IMR-90 (cell line): ENCODE data around the gene BTBD2. TPM values are rescaled to one million over a fixed set of nuclear protein-coding genes. Genes with fewer than 3 reads are reported as not detected.

Source experiments
- ATAC-seq: fragments of 200-7000 bp; cut with Tn5 transposase; 2 replicates; pipeline ENCODE4 v1.9.1; 2020; ENCODE audit warnings: low read depth, mild to moderate bottlenecking, moderate library complexity
- BruUV-seq: library from RNA; stranded (reverse); fragments of 400-500 nt; replicated peaks from 2 replicates; lab custom pipeline; 2021; lab: Mats Ljungman, UMichigan
- CTCF ChIA-PET: fragments of 300-600 bp; formaldehyde crosslinking; extraction: SDS; loops from one replicate; lab custom pipeline; 2021; ENCODE audit warnings: antibody characterized with exemption; lab: Yijun Ruan, JAX
- POLR2A ChIA-PET: fragments of 300-600 bp; sonication (Branson Sonifier 250); formaldehyde crosslinking; loops from one replicate; lab custom pipeline; 2022; ENCODE audit warnings: antibody characterized with exemption; ENCODE audit not compliant: unreplicated experiment; lab: Charles Lee
- DNase-seq: peaks from one replicate; pipeline ENCODE4 v3.0.0; 2013
- H2AFZ ChIP-seq: replicated peaks from 2 replicates; pipeline ENCODE3; 2013; ENCODE audit warnings: low read length, mild to moderate bottlenecking; ENCODE audit not compliant: poor library complexity
- H2AK5ac ChIP-seq: 2 replicates; pipeline ENCODE4 v1.6.1; 2013; ENCODE audit warnings: low read depth, low read length, inconsistent platforms
- H2AK9ac ChIP-seq: replicated peaks from 2 replicates; pipeline ENCODE3; 2013; ENCODE audit warnings: mild to moderate bottlenecking, low read depth, low read length, moderate library complexity; ENCODE audit not compliant: poor library complexity
- H2BK120ac ChIP-seq: 2 replicates; pipeline ENCODE4 v1.6.1; 2013; ENCODE audit warnings: low read depth, low read length, inconsistent platforms
- H2BK15ac ChIP-seq: 3 replicates; pipeline ENCODE4 v1.6.1; 2013; ENCODE audit warnings: low read depth, low read length, inconsistent platforms
- H2BK20ac ChIP-seq: 2 replicates; pipeline ENCODE4 v1.6.1; 2013; ENCODE audit warnings: low read depth, mild to moderate bottlenecking, inconsistent platforms, low read length, moderate library complexity
- H2BK5ac ChIP-seq: 2 replicates; pipeline ENCODE4 v1.6.1; 2013; ENCODE audit warnings: mild to moderate bottlenecking, low read depth, low read length, inconsistent platforms; ENCODE audit not compliant: poor library complexity, severe bottlenecking
- H3K14ac ChIP-seq: replicated peaks from 2 replicates; pipeline ENCODE4 v1.6.1; 2013; ENCODE audit warnings: low read depth, low read length, inconsistent platforms
- H3K18ac ChIP-seq: 2 replicates; pipeline ENCODE4 v1.6.1; 2013; ENCODE audit warnings: low read depth, low read length, control low read depth
- H3K23ac ChIP-seq: 2 replicates; pipeline ENCODE4 v1.6.1; 2013; ENCODE audit warnings: low read depth, low read length, inconsistent platforms
- H3K27ac ChIP-seq: 2 replicates; pipeline ENCODE4 v1.5.1; 2013; ENCODE audit warnings: mild to moderate bottlenecking, control low read depth, low read length; ENCODE audit not compliant: insufficient read depth
- H3K27me3 ChIP-seq: 2 replicates; pipeline ENCODE4 v1.6.1; 2013; ENCODE audit warnings: low read length; ENCODE audit not compliant: control insufficient read depth, insufficient read depth
- H3K36me3 ChIP-seq: 2 replicates; pipeline ENCODE4 v1.6.1; 2013; ENCODE audit warnings: low read length, mixed read lengths; ENCODE audit not compliant: control insufficient read depth, insufficient read depth
- H3K4ac ChIP-seq: 2 replicates; pipeline ENCODE4 v1.6.1; 2013; ENCODE audit warnings: low read depth, low read length, inconsistent platforms
- H3K4me1 ChIP-seq: 2 replicates; pipeline ENCODE4 v1.6.1; 2013; ENCODE audit warnings: low read length, mixed read lengths; ENCODE audit not compliant: control insufficient read depth, insufficient read depth
- H3K4me2 ChIP-seq: 2 replicates; pipeline ENCODE4 v1.6.1; 2013; ENCODE audit warnings: low read depth, mild to moderate bottlenecking, control low read depth, low read length, moderate library complexity
- H3K4me3 ChIP-seq: 2 replicates; pipeline ENCODE4 v1.5.1; 2013; ENCODE audit warnings: low read depth, mild to moderate bottlenecking, control low read depth, low read length, moderate library complexity; ENCODE audit not compliant: insufficient read depth
- H3K56ac ChIP-seq: 2 replicates; pipeline ENCODE4 v1.6.1; 2013; ENCODE audit warnings: low read length, inconsistent platforms; ENCODE audit not compliant: insufficient read depth; ENCODE audit errors: extremely low read depth
- H3K79me1 ChIP-seq, 2 experiments: 2 replicates each; pipeline ENCODE4 v1.6.1; 2013; ENCODE audit warnings: low read length in 2 of 2, inconsistent platforms in 1 of 2, low read depth in 1 of 2
- H3K9ac ChIP-seq: 2 replicates; pipeline ENCODE4 v1.6.1; 2013; ENCODE audit warnings: low read depth, low read length, control low read depth
- H3K9me1 ChIP-seq: 2 replicates; pipeline ENCODE4 v1.6.1; 2013; ENCODE audit warnings: low read length, inconsistent platforms; ENCODE audit not compliant: insufficient read depth
- H3K9me3 ChIP-seq: 2 replicates; pipeline ENCODE4 v1.6.1; 2013; ENCODE audit warnings: low read length; ENCODE audit not compliant: control insufficient read depth, insufficient read depth
- H4K20me1 ChIP-seq: 2 replicates; pipeline ENCODE4 v1.6.1; 2013; ENCODE audit warnings: low read length, inconsistent platforms; ENCODE audit not compliant: insufficient read depth
- H4K5ac ChIP-seq: 2 replicates; pipeline ENCODE4 v1.6.1; 2013; ENCODE audit warnings: mild to moderate bottlenecking, low read depth, low read length, control low read depth
- H4K8ac ChIP-seq, 2 experiments: 2 replicates each; pipeline ENCODE4 v1.6.1; 2013; ENCODE audit warnings: low read depth in 2 of 2, low read length in 2 of 2, control low read depth in 1 of 2, inconsistent platforms in 1 of 2
- H4K91ac ChIP-seq: 2 replicates; pipeline ENCODE4 v1.6.1; 2013; ENCODE audit warnings: low read depth, low read length, inconsistent platforms; ENCODE audit not compliant: insufficient read depth
- BHLHE40 ChIP-seq: fragments of 150-350 bp; IDR thresholded peaks from 2 replicates; pipeline ENCODE4 v1.6.1; 2016; ENCODE audit warnings: mild to moderate bottlenecking, low read depth, low read length
- CHD1 ChIP-seq: IDR thresholded peaks from 2 replicates; pipeline ENCODE4 v1.6.1; 2012; ENCODE audit warnings: low read depth, low read length, improper control_type of control experiment
- FOS ChIP-seq: fragments of 150-350 bp; IDR thresholded peaks from 2 replicates; pipeline ENCODE4 v1.6.1; 2016; ENCODE audit warnings: low read depth, low read length
- MAFK ChIP-seq: IDR thresholded peaks from 2 replicates; pipeline ENCODE4 v1.6.1; 2012; ENCODE audit warnings: low read depth, low read length, improper control_type of control experiment
- MAZ ChIP-seq: IDR thresholded peaks from 2 replicates; pipeline ENCODE4 v1.6.1; 2012; ENCODE audit warnings: low read depth, mild to moderate bottlenecking, low read length, improper control_type of control experiment, moderate library complexity, borderline replicate concordance
- MXI1 ChIP-seq: IDR thresholded peaks from 2 replicates; pipeline ENCODE4 v1.6.1; 2012; ENCODE audit warnings: low read depth, mild to moderate bottlenecking, low read length, moderate library complexity, borderline replicate concordance
- NFE2L2 ChIP-seq: fragments of 150-350 bp; IDR thresholded peaks from 2 replicates; pipeline ENCODE4 v1.6.1; 2016; ENCODE audit warnings: low read depth, mild to moderate bottlenecking, low read length
- POLR2A ChIP-seq: IDR thresholded peaks from 2 replicates; pipeline ENCODE4 v1.6.1; 2012; ENCODE audit warnings: mild to moderate bottlenecking, low read depth, low read length
- RAD21 ChIP-seq: IDR thresholded peaks from 2 replicates; pipeline ENCODE4 v1.6.1; 2012; ENCODE audit warnings: low read length, improper control_type of control experiment
- RCOR1 ChIP-seq: IDR thresholded peaks from 2 replicates; pipeline ENCODE4 v1.6.1; 2012; ENCODE audit warnings: mild to moderate bottlenecking, low read length, improper control_type of control experiment; ENCODE audit not compliant: insufficient replicate concordance
- RFX5 ChIP-seq: IDR thresholded peaks from 2 replicates; pipeline ENCODE4 v1.8.0; 2012; ENCODE audit warnings: low read depth, mild to moderate bottlenecking, low read length, moderate library complexity
- SMC3 ChIP-seq: fragments of 150-350 bp; IDR thresholded peaks from 2 replicates; pipeline ENCODE4 v1.6.1; 2016; ENCODE audit warnings: low read depth, mild to moderate bottlenecking, antibody characterized with exemption, low read length, moderate library complexity
- WGBS, 2 experiments: methylation state at CpG; one replicate each; pipeline versions ENCODE4 v1.1.5 to v1.1.7; 2013; ENCODE audit warnings: missing lambda C conversion rate in 2 of 2; ENCODE audit not compliant: insufficient read length in 1 of 2; ENCODE audit errors: extremely low coverage in 2 of 2; 5-methylcytosine and 5-hydroxymethylcytosine counted together
- dilution Hi-C: fragments of 300-500 bp; cut with HindIII; formaldehyde crosslinking; loops from one replicate; pipeline ENCODE4 v1.14.3; 2018; ENCODE audit warnings: low sequenced_read_pairs; ENCODE audit not compliant: unreplicated experiment
- in situ Hi-C: fragments of 300-500 bp; cut with MboI; formaldehyde crosslinking; loops from 3 replicates; pipeline ENCODE4 v1.14.3; 2019; ENCODE audit warnings: low sequenced_read_pairs, inconsistent platforms, mixed read lengths
- intact Hi-C: fragments of 100-400 bp; cut with micrococcal nuclease; formaldehyde crosslinking; loops from 2 replicates; pipeline ENCODE4 v1.10.0; 2022
- polyA plus RNA-seq, 3 experiments: library from polyadenylated mRNA; depleted of rRNA; stranded (reverse); fragments of >200 nt; gene quantifications; 2 replicates each; pipeline ENCODE4 v1.2.3, GENCODE V29; 2012; ENCODE audit warnings: low replicate concordance in 1 of 3
- total RNA-seq: library from RNA; depleted of rRNA; stranded (reverse); fragments of >200 nt; gene quantifications from 2 replicates; pipeline ENCODE4 v1.2.3, GENCODE V29; 2012
- TF ChIP-seq, protein P1 (sequence below): fragments of 150-350 bp; IDR thresholded peaks from 2 replicates; pipeline ENCODE4 v1.6.1; 2016; ENCODE audit warnings: low read depth, mild to moderate bottlenecking, low read length, moderate library complexity, borderline replicate concordance
- TF ChIP-seq, protein P2 (sequence below): fragments of 150-350 bp; IDR thresholded peaks from 2 replicates; pipeline ENCODE4 v1.6.1; 2017; ENCODE audit warnings: mild to moderate bottlenecking, antibody characterized with exemption, low read length, low read depth
- TF ChIP-seq, protein P3 (sequence below): conservative IDR thresholded peaks from 2 replicates; pipeline ENCODE4 v1.5.1; 2012; ENCODE audit warnings: mild to moderate bottlenecking, low read depth, low read length, improper control_type of control experiment

Gene BTBD2
- total and polyA plus RNA-seq, 2 of the 4 experiments (the other 2 are of a cell fraction) = 24.4 to 65.7 TPM

DNA sequence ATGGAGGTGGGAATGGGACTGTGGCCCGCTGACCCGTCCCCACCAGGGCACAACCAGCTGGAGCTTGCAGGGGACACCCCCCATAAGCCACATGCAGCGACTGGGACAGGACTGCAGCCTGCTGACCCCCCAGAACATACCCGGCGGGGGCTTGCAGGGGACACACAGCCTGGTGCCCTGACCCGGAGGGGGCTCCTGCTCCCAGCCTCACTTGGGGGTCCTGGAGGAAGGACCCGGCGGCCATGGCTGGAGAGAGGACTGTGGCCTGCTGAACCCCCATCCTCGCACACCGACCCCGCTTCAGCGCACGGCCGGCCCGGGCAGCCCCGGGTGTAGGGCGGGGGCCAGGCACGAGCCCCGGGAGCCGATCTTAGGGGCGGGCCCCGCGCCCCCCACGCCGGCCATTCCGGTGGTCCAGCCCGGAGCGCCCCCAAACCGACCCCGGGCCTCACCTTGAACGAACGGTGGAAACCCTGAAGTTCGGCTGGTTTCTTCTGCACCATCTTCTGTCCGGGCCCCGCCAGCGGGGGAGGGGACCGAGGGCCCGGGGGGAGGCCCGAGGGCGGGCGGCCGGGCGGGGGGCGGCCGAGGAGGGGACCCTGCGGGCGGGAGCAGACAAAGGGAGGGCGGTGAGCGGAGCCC lies 35.0 kb upstream of the BTBD2 start:
- DNase-seq = no peak
- TF ChIP-seq SMC3 = no peak
- no peak for TF ChIP-seq POLR2A
- TF ChIP-seq NFE2L2 = no peak
- no peak for TF ChIP-seq RAD21
- TF ChIP-seq, protein P1, sequence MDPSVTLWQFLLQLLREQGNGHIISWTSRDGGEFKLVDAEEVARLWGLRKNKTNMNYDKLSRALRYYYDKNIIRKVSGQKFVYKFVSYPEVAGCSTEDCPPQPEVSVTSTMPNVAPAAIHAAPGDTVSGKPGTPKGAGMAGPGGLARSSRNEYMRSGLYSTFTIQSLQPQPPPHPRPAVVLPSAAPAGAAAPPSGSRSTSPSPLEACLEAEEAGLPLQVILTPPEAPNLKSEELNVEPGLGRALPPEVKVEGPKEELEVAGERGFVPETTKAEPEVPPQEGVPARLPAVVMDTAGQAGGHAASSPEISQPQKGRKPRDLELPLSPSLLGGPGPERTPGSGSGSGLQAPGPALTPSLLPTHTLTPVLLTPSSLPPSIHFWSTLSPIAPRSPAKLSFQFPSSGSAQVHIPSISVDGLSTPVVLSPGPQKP = no peak
- no peak for TF ChIP-seq MAFK
- TF ChIP-seq MXI1 = no peak
- TF ChIP-seq, protein P2, sequence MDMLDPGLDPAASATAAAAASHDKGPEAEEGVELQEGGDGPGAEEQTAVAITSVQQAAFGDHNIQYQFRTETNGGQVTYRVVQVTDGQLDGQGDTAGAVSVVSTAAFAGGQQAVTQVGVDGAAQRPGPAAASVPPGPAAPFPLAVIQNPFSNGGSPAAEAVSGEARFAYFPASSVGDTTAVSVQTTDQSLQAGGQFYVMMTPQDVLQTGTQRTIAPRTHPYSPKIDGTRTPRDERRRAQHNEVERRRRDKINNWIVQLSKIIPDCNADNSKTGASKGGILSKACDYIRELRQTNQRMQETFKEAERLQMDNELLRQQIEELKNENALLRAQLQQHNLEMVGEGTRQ = no peak
- no peak for TF ChIP-seq BHLHE40
- no peak for TF ChIP-seq RCOR1
- no peak for TF ChIP-seq MAZ
- TF ChIP-seq CHD1 = no peak
- TF ChIP-seq FOS = no peak
- no peak for TF ChIP-seq RFX5
- TF ChIP-seq, protein P3, sequence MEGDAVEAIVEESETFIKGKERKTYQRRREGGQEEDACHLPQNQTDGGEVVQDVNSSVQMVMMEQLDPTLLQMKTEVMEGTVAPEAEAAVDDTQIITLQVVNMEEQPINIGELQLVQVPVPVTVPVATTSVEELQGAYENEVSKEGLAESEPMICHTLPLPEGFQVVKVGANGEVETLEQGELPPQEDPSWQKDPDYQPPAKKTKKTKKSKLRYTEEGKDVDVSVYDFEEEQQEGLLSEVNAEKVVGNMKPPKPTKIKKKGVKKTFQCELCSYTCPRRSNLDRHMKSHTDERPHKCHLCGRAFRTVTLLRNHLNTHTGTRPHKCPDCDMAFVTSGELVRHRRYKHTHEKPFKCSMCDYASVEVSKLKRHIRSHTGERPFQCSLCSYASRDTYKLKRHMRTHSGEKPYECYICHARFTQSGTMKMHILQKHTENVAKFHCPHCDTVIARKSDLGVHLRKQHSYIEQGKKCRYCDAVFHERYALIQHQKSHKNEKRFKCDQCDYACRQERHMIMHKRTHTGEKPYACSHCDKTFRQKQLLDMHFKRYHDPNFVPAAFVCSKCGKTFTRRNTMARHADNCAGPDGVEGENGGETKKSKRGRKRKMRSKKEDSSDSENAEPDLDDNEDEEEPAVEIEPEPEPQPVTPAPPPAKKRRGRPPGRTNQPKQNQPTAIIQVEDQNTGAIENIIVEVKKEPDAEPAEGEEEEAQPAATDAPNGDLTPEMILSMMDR = no peak

More for the DNA sequence above, 35.0 kb upstream of the BTBD2 start:
- intact Hi-C loops = no loop called here
- H2BK5ac ChIP-seq = peak overlapping the region; percentile 37
- no peak overlapping the region for H4K5ac ChIP-seq
- no peak overlapping the region for H2BK120ac ChIP-seq
- ATAC-seq = peak; percentile 2
- H3K9ac ChIP-seq = peak overlapping the region; percentile 80
- H4K91ac ChIP-seq = no peak overlapping the region
- dilution Hi-C loops = no loop called here
- H3K36me3 ChIP-seq = peaks cover 11% of the 10 kb centered on the region; the same call in 1 of the 2 replicates
- POLR2A ChIA-PET = no interaction called here
- H2AK5ac ChIP-seq = 0 out of 2 replicates have a peak overlapping the region, but pooled peaks have one; percentile 13
- H3K4me3 ChIP-seq = peak overlapping the region; percentile 75
- peaks cover 5 to 56% of the 10 kb centered on the region in 2 experiments; a peak in 3 of 4 replicates for H3K79me1 ChIP-seq
- CTCF ChIA-PET = no interaction called here
- H4K8ac ChIP-seq = no peak overlapping the region
- peak overlapping the region; percentile 30; the same call in 1 of the 2 replicates for H3K4ac ChIP-seq
- peaks cover 49% of the 10 kb centered on the region for H4K20me1 ChIP-seq
- H3K9me3 ChIP-seq = no peaks in the 10 kb centered on the region
- H3K9me1 ChIP-seq = peaks cover 6% of the 10 kb centered on the region
- H2BK15ac ChIP-seq = no peak overlapping the region
- in situ Hi-C loops = no loop called here
- no peak overlapping the region for H3K18ac ChIP-seq
- no TSS peak for BruUV-seq
- peak overlapping the region; percentile 61; the same call in 1 of the 2 replicates for H3K23ac ChIP-seq
- peak overlapping the region; percentile 67 for H3K4me2 ChIP-seq
- peak overlapping the region; percentile 51 for H3K14ac ChIP-seq
- H3K56ac ChIP-seq = peak overlapping the region; percentile 32; the same call in 1 of the 2 replicates
- no peak overlapping the region for H2BK20ac ChIP-seq
- peaks cover 23% of the 10 kb centered on the region for H3K4me1 ChIP-seq
- 1% methylated on average over 17 of the region's 49 CpGs; no CpG with 5 or more reads in 1 of the 2 experiments for WGBS, 2 experiments
- peak overlapping the region; percentile 97 for H2AK9ac ChIP-seq
- peak overlapping the region; percentile 36 for H3K27ac ChIP-seq
- no peaks in the 10 kb centered on the region for H3K27me3 ChIP-seq
- peak overlapping the region; percentile 90 for H2AFZ ChIP-seq
